Measurements from ENCODE around the gene MC1R. TPM values are rescaled to one million over a fixed set of nuclear protein-coding genes. Genes with fewer than 3 reads are reported as not detected.

The MC1R gene
- total RNA-seq, 1 experiment from 2014 or later = 16.9 TPM

DNA sequence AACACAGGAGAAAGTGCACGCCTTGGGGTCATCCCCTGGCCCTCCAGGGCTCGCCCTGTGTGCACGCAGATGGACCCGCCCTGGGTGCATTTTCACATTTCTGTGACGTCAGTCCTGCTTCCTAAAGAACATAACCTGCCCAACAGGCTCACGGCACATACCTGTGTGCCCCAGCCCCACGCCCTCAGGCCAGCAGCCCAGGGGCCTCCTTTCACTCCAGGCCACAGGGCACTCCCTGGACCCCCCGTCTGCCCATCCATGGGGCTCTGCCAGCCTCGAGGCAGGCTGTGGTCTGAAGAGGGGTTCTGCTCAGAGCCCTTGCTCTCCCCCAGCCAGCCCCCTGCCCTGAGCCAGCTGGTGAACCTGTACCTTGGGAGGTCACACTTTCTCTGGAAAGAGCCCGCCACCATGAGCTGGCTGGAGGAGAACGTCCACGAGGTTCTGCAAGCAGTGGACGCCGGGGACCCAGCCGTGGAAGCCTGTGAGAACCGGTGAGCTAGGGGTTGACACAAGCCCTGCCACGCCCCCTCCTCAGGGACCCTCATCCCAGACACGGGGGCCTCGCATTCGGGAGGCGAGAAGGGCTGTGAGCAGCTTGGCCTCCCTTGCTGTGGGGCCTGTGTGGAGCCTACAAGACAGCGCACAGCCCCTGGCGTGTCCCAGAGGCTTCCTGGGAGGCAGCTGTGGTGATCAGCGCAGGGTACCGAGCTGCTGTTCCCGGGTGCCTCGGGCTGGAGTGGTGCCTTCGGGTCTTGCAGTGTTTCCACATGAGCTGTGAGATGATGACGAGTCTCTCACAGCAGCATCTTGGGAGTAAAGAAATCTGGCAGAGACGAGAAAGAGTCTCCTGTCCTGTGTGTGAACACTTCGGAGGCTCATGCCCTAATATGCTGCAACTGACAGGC, 13.8 kb upstream of the MC1R start:
- no peak for TF ChIP-seq CTCF (IDR thresholded peaks at IDR 0.05; ENCODE audit: unreplicated experiment)
- intact Hi-C loops (cut with micrococcal nuclease; ENCODE audit: unreplicated experiment) = no loop called here
- Mint-ChIP-seq H3K4me1 (ENCODE audit: low read depth, unreplicated experiment) (no peaks in the 10 kb centered on the region), H3K4me3 (ENCODE audit: low read depth, unreplicated experiment) (no peak overlapping the region), H3K27me3 (ENCODE audit: unreplicated experiment) (no peaks in the 10 kb centered on the region), H3K9me3 (ENCODE audit: low read depth, unreplicated experiment) (no peaks in the 10 kb centered on the region), H3K27ac (ENCODE audit: unreplicated experiment) (no peak overlapping the region), H3K36me3 (ENCODE audit: insufficient read depth, unreplicated experiment) (peaks cover 67% of the 10 kb centered on the region)
- BruUV-seq (replicated peaks) = no TSS peak
- DNase-seq = no peak
- CTCF ChIA-PET = no interaction called here

DNA sequence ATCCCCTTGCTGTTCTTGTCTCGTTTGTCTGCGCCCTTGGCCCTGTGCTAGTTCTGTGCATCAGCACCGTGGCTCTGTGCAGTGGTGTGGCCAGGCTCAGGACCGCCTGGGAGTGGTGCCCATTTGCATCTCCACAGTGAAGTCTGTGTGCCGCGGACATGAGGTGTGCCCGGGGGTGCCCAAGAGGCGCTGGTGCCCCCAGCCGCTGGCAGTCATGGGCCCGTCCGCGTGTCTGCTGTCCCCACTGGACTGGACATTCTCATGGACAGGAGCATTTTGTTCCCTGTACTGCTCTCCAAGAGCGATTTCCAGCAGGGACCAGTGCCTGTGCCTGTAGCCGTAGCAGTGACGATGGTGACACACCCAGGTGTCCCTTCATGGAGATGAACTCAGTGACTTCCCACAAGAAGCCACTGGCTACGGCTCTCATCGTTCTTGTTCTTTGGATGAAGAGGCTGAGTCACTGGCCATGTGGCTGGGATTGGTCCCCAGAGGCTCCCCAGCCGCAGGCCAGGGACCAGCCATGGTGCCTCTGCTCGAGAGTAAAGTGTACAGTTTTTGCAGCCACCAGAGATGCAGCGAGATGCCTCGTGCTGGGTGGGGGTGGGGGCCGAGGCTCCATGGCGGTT, 13.0 kb upstream of the MC1R start:
- Mint-ChIP-seq H3K4me3 (ENCODE audit: low read depth, unreplicated experiment) (no peak overlapping the region), H3K36me3 (ENCODE audit: insufficient read depth, unreplicated experiment) (peaks cover 67% of the 10 kb centered on the region), H3K27me3 (ENCODE audit: unreplicated experiment) (no peaks in the 10 kb centered on the region), H3K27ac (ENCODE audit: unreplicated experiment) (no peak overlapping the region), H3K9me3 (ENCODE audit: low read depth, unreplicated experiment) (no peaks in the 10 kb centered on the region), H3K4me1 (ENCODE audit: low read depth, unreplicated experiment) (no peaks in the 10 kb centered on the region)
- BruUV-seq (replicated peaks) = no TSS peak
- CTCF ChIA-PET = no interaction called here
- intact Hi-C loops (cut with micrococcal nuclease; ENCODE audit: unreplicated experiment) = no loop called here
- DNase-seq = no peak
- no peak for TF ChIP-seq CTCF (IDR thresholded peaks at IDR 0.05; ENCODE audit: unreplicated experiment)

- Mint-ChIP-seq H3K27ac (ENCODE audit: unreplicated experiment) (no peak overlapping the region), H3K4me3 (ENCODE audit: low read depth, unreplicated experiment) (no peak overlapping the region), H3K4me1 (ENCODE audit: low read depth, unreplicated experiment) (no peaks in the 10 kb centered on the region), H3K36me3 (ENCODE audit: insufficient read depth, unreplicated experiment) (peaks cover 67% of the 10 kb centered on the region), H3K9me3 (ENCODE audit: low read depth, unreplicated experiment) (no peaks in the 10 kb centered on the region), H3K27me3 (ENCODE audit: unreplicated experiment) (no peaks in the 10 kb centered on the region)
- no peak for DNase-seq
- CTCF ChIA-PET = interaction anchor here (0.6 kb wide), 1 partner anchor 18 kb away, joined by 3 read pairs; no protein-coding TSS in a partner anchor
- intact Hi-C loops (cut with micrococcal nuclease; ENCODE audit: unreplicated experiment) = no loop called here
- BruUV-seq (replicated peaks) = no TSS peak
- no peak for TF ChIP-seq CTCF (IDR thresholded peaks at IDR 0.05; ENCODE audit: unreplicated experiment)
Measured at GRCh38 chr16:89906140-89907025, 12.3 kb upstream of the MC1R start.

- Mint-ChIP-seq H3K4me1 (ENCODE audit: low read depth, unreplicated experiment) (no peaks in the 10 kb centered on the region), H3K27ac (ENCODE audit: unreplicated experiment) (no peak overlapping the region), H3K27me3 (ENCODE audit: unreplicated experiment) (no peaks in the 10 kb centered on the region), H3K4me3 (ENCODE audit: low read depth, unreplicated experiment) (no peak overlapping the region), H3K36me3 (ENCODE audit: insufficient read depth, unreplicated experiment) (peaks cover 75% of the 10 kb centered on the region), H3K9me3 (ENCODE audit: low read depth, unreplicated experiment) (no peaks in the 10 kb centered on the region)
- intact Hi-C loops (cut with micrococcal nuclease; ENCODE audit: unreplicated experiment) = no loop called here
- no TSS peak for BruUV-seq (replicated peaks)
- CTCF ChIA-PET = interaction anchor here (0.6 to 1.7 kb wide), 3 partner anchors 10 to 17 kb away, joined by 3 to 9 read pairs (median 4); no protein-coding TSS in a partner anchor
- DNase-seq = no peak
- TF ChIP-seq CTCF (IDR thresholded peaks at IDR 0.05; ENCODE audit: unreplicated experiment) = no peak
Measured at GRCh38 chr16:89907055-89907814, 11.4 kb upstream of the MC1R start.
